ENCODE results near the gene ULBP1. TPM values are rescaled to one million over a fixed set of nuclear protein-coding genes. Genes with fewer than 3 reads are reported as not detected.
A peak's percentile ranks its signal among the peaks of the same experiment; 100 is the strongest.
"Not testable (repeated sequence)": the region's sequence is repeated elsewhere in the genome, so short reads cannot be mapped to it uniquely, and the experiment has no call there.

Gene ULBP1
- total RNA-seq, 1 experiment from 2014 or later = 0.81 TPM

DNA sequence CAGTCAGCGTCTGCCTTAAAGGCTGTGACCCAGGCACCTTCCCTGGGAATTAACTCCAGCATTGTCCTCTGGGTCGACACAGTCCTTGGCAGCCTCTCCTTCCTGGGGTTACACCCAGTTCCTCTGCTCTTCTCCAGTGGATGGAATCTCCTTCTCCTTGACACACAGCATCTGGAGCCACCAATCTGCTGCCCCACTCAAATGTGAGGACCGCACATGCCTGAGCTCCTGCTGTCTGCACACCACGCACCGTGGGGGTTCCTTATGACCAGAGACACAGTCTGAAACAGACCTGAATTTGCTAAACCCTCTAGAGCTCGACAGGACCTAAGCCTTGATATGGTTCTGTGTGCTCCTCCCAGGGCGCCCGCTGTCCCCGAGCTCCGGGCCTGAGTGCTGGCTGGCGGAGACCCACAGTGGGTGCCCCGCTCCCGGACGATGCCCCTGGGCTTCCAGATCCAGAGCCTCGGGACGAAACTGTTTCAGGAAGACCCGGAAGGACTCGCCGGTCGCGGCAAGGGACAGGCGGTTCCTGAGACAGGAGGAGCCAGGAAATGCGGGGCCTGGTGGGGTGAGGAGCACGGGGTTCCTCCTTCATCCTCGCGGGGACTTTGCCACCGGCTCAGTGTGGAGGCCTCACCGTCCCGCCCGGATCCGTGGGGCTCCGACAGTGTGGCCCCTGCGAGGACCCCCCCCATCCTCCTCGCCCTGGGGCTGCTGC is 38.3 kb upstream of the ULBP1 start:
- H3K27ac Mint-ChIP-seq = no peak overlapping the region
- no peaks in the 10 kb centered on the region for H3K36me3 Mint-ChIP-seq
- H3K27me3 Mint-ChIP-seq (ENCODE audit: low read depth) = peaks cover 97% of the 10 kb centered on the region
- CTCF ChIA-PET = interaction anchor here (0.9 to 2.3 kb wide), 5 partner anchors 15 to 126 kb away, joined by 3 to 19 read pairs (median 5); no protein-coding TSS in a partner anchor
- POLR2A ChIA-PET = interaction anchor here (1.2 kb wide), 1 partner anchor 85 kb away, joined by 3 read pairs; no protein-coding TSS in a partner anchor
- TF ChIP-seq ZNF671 (CRISPR knock-in tag; IDR thresholded peaks at IDR 0.05) (no peak), JAZF1 (CRISPR knock-in tag; IDR thresholded peaks at IDR 0.05) (no peak), TEAD1 (CRISPR knock-in tag; IDR thresholded peaks at IDR 0.05) (no peak), ZNF423 (CRISPR knock-in tag; IDR thresholded peaks at IDR 0.05) (no peak), ETV6 (CRISPR knock-in tag; IDR thresholded peaks at IDR 0.05) (no peak), RELA (CRISPR knock-in tag; IDR thresholded peaks at IDR 0.05; ENCODE audit: borderline replicate concordance) (no peak)
- TF ChIP-seq, protein P1, sequence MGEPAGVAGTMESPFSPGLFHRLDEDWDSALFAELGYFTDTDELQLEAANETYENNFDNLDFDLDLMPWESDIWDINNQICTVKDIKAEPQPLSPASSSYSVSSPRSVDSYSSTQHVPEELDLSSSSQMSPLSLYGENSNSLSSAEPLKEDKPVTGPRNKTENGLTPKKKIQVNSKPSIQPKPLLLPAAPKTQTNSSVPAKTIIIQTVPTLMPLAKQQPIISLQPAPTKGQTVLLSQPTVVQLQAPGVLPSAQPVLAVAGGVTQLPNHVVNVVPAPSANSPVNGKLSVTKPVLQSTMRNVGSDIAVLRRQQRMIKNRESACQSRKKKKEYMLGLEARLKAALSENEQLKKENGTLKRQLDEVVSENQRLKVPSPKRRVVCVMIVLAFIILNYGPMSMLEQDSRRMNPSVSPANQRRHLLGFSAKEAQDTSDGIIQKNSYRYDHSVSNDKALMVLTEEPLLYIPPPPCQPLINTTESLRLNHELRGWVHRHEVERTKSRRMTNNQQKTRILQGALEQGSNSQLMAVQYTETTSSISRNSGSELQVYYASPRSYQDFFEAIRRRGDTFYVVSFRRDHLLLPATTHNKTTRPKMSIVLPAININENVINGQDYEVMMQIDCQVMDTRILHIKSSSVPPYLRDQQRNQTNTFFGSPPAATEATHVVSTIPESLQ (CRISPR knock-in tag; IDR thresholded peaks at IDR 0.05) = no peak
- TF ChIP-seq, protein P2, sequence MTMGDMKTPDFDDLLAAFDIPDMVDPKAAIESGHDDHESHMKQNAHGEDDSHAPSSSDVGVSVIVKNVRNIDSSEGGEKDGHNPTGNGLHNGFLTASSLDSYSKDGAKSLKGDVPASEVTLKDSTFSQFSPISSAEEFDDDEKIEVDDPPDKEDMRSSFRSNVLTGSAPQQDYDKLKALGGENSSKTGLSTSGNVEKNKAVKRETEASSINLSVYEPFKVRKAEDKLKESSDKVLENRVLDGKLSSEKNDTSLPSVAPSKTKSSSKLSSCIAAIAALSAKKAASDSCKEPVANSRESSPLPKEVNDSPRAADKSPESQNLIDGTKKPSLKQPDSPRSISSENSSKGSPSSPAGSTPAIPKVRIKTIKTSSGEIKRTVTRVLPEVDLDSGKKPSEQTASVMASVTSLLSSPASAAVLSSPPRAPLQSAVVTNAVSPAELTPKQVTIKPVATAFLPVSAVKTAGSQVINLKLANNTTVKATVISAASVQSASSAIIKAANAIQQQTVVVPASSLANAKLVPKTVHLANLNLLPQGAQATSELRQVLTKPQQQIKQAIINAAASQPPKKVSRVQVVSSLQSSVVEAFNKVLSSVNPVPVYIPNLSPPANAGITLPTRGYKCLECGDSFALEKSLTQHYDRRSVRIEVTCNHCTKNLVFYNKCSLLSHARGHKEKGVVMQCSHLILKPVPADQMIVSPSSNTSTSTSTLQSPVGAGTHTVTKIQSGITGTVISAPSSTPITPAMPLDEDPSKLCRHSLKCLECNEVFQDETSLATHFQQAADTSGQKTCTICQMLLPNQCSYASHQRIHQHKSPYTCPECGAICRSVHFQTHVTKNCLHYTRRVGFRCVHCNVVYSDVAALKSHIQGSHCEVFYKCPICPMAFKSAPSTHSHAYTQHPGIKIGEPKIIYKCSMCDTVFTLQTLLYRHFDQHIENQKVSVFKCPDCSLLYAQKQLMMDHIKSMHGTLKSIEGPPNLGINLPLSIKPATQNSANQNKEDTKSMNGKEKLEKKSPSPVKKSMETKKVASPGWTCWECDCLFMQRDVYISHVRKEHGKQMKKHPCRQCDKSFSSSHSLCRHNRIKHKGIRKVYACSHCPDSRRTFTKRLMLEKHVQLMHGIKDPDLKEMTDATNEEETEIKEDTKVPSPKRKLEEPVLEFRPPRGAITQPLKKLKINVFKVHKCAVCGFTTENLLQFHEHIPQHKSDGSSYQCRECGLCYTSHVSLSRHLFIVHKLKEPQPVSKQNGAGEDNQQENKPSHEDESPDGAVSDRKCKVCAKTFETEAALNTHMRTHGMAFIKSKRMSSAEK (CRISPR knock-in tag; IDR thresholded peaks at IDR 0.05; ENCODE audit: borderline replicate concordance) = no peak
- peak overlapping the region; percentile 70 for H3K4me3 Mint-ChIP-seq
- no peaks in the 10 kb centered on the region for H3K9me3 Mint-ChIP-seq
- peaks cover 14% of the 10 kb centered on the region for H3K4me1 Mint-ChIP-seq
- DNase-seq (ENCODE audit: low spot score) (peak; percentile 25), ATAC-seq (no peak)

DNA sequence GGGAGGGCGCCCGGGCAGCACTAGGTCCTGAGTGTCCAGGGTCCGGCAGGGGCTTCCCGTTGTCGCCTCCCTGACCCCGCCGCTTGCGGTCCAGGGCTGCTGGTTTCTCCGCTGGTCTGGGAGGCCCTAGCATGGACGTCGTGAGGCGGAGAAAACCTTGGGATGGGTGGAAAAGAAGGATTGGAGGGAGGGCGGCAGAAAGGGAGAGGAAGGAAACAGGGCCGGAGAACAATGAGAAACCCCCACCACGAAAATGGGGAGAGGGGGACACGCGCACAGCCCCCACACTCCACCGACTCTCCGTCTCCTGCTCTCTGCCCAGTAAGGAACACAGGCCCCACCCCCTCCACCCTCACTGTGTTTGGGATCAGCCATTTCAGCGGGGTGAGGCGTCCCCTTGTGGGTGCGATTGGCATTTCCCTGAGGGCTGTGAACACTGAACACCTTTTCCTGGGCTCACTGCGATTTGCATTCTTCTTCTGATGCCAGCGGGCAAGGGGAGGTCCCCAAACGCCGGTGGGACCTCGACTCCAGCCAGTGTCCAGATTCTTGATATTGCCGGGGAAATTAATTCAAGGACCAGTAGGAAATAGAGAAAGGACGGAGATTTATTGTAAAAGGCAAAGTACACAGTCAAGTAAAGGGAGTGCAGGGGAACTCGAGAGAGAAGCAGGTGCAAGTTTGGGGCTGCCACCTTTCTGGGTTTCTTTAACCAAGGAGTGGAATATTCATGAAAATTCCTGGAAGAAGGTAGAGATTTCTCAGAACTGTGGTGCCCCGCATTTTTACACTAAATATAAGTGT is 37.6 kb upstream of the ULBP1 start:
- ChIA-PET POLR2A (no interaction called here), CTCF (interaction anchor here (1.0 to 2.3 kb wide), 3 partner anchors 86 to 103 kb away, joined by 3 to 19 read pairs (median 4); no protein-coding TSS in a partner anchor)
- ATAC-seq (peak; percentile 80), DNase-seq (ENCODE audit: low spot score) (peak; percentile 93)
- Mint-ChIP-seq H3K9me3 (no peaks in the 10 kb centered on the region), H3K27me3 (ENCODE audit: low read depth) (peaks cover 97% of the 10 kb centered on the region), H3K27ac (no peak overlapping the region), H3K4me1 (peaks cover 14% of the 10 kb centered on the region), H3K4me3 (peak overlapping the region; percentile 70), H3K36me3 (no peaks in the 10 kb centered on the region)
- TF ChIP-seq, protein P3, sequence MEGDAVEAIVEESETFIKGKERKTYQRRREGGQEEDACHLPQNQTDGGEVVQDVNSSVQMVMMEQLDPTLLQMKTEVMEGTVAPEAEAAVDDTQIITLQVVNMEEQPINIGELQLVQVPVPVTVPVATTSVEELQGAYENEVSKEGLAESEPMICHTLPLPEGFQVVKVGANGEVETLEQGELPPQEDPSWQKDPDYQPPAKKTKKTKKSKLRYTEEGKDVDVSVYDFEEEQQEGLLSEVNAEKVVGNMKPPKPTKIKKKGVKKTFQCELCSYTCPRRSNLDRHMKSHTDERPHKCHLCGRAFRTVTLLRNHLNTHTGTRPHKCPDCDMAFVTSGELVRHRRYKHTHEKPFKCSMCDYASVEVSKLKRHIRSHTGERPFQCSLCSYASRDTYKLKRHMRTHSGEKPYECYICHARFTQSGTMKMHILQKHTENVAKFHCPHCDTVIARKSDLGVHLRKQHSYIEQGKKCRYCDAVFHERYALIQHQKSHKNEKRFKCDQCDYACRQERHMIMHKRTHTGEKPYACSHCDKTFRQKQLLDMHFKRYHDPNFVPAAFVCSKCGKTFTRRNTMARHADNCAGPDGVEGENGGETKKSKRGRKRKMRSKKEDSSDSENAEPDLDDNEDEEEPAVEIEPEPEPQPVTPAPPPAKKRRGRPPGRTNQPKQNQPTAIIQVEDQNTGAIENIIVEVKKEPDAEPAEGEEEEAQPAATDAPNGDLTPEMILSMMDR (IDR thresholded peaks at IDR 0.05) = peak; percentile 86
- no peak for TF ChIP-seq TP53 (CRISPR knock-in tag; IDR thresholded peaks at IDR 0.05)

DNA sequence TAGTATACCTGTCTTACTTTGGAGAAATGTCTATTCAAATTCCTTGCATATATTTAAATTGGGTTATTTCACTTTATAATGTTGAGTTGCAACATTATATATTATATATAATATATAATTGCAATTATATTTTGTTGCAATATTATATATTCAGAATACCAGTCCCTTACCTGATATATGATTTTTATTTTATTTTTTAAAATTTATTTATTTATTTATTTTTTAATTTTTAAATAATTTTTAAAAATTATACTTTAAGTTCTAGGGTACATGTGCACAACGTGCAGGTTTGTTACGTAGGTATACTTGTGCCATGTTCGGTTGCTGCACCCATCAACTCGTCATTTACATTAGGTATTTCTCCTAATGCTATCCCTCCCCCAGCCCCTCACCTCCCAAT is 36.7 kb upstream of the ULBP1 start:
- H3K27ac Mint-ChIP-seq; H3K4me3 Mint-ChIP-seq; H3K36me3 Mint-ChIP-seq; DNase-seq (ENCODE audit: low spot score); ATAC-seq; H3K9me3 Mint-ChIP-seq; POLR2A ChIA-PET: not testable (repeated sequence)
- peaks cover 12% of the 10 kb centered on the region for H3K4me1 Mint-ChIP-seq
- CTCF ChIA-PET = interaction anchor here (1.0 kb wide), 2 partner anchors 87 to 104 kb away, joined by 3 to 4 read pairs; no protein-coding TSS in a partner anchor
- peak; percentile 91 for TF ChIP-seq HMGA2 (CRISPR knock-in tag; IDR thresholded peaks at IDR 0.05)
- peaks cover 97% of the 10 kb centered on the region for H3K27me3 Mint-ChIP-seq (ENCODE audit: low read depth)

Measured in WTC11 (cell line).